Adrenal gland (tissue), 5 donors: ENCODE data around the gene PROK1.
"Not testable (repeated sequence)": the region's sequence is repeated elsewhere in the genome, so short reads cannot be mapped to it uniquely, and the experiment has no call there.

ENCODE experiments used
- CTCF ChIP-seq, 6 experiments: fragments of 450-650 bp in 4 of 6; fragments of 200-600 bp in 2 of 6; sonication (generic) in 1 of 6; IDR thresholded peaks; 1 replicate in 5 of 6; 2 replicates in 1 of 6; pipeline versions ENCODE4 v1.5.1 to v1.8.0; 2016 to 2021; ENCODE audit warnings: antibody characterized with exemption in 6 of 6, mild to moderate bottlenecking in 2 of 6, moderate library complexity in 1 of 6
- POLR2A ChIP-seq, 2 donors: fragments of 450-650 bp; IDR thresholded peaks; one replicate each; pipeline ENCODE4 v1.6.1; 2017; ENCODE audit warnings: antibody characterized with exemption in 2 of 2, mild to moderate bottlenecking in 2 of 2, moderate library complexity in 1 of 2
- donor health status: DM: no; HTN: no; CAD: no.

- TF ChIP-seq POLR2A, CTCF (IDR thresholded peaks at IDR 0.05): not testable (repeated sequence)
Measured at GRCh38 chr1:110406407-110406806, 44.5 kb upstream of the PROK1 start.
